Duodenal mucosa (tissue), 2 donors: Measurements from ENCODE around the gene MVK.

Experiments
- H3K27ac ChIP-seq: one replicate; pipeline ENCODE4 v1.7.0; 2013; ENCODE audit warnings: low read depth, low read length
- H3K27me3 ChIP-seq, 2 donors: one replicate each; pipeline ENCODE4 v1.7.0; 2013; ENCODE audit warnings: low read length in 2 of 2, control low read depth in 1 of 2; ENCODE audit not compliant: insufficient read depth in 2 of 2, control insufficient read depth in 1 of 2
- H3K36me3 ChIP-seq, 2 donors: one replicate each; pipeline ENCODE4 v1.7.0; 2013; ENCODE audit warnings: low read length in 2 of 2, control low read depth in 1 of 2; ENCODE audit not compliant: insufficient read depth in 2 of 2, control insufficient read depth in 1 of 2
- H3K4me1 ChIP-seq, 2 donors: one replicate each; pipeline ENCODE4 v1.7.0; 2013; ENCODE audit warnings: low read length in 2 of 2, control low read depth in 1 of 2; ENCODE audit not compliant: insufficient read depth in 2 of 2, control insufficient read depth in 1 of 2
- H3K4me3 ChIP-seq, 2 donors: one replicate each; pipeline ENCODE4 v1.7.0; 2013; ENCODE audit warnings: low read length in 2 of 2, low read depth in 1 of 2
- H3K9ac ChIP-seq, 2 donors: one replicate each; pipeline ENCODE4 v1.7.0; 2013; ENCODE audit warnings: low read length in 2 of 2, low read depth in 1 of 2
- H3K9me3 ChIP-seq, 2 donors: one replicate each; pipeline ENCODE4 v1.7.0; 2013; ENCODE audit warnings: low read length in 2 of 2, control low read depth in 1 of 2; ENCODE audit not compliant: control insufficient read depth in 1 of 2

MVK gene

DNA sequence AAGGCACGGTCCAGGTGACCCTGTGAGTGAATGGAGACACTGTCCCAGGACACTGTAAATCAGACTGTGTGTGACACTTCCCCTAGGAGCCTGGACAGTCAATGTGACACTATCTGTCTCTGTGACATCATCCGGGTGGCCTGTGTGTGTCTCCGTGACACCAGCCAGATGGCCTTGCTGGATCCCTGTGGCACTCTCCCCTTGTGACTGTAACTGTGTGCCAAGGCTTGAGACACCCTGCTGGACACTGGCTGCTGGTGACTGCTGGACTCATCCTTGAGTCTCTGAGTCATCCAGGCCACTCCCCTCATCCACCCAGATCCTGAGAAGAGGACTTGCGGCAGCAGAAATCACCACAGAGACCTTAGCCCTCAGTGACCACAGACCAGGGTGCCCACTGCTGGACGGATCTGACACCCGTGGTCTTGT, 51.6 kb downstream of the MVK start:
- H3K27ac ChIP-seq: no peak overlapping the region
- H3K27me3 ChIP-seq: peaks cover 5 to 17% of the 10 kb centered on the region in 2 donors
- H3K9me3 ChIP-seq: no peaks in the 10 kb centered on the region
- no peaks in the 10 kb centered on the region for H3K4me1 ChIP-seq
- H3K36me3 ChIP-seq: no peaks in the 10 kb centered on the region
- no peak overlapping the region for H3K9ac ChIP-seq
- H3K4me3 ChIP-seq: no peak overlapping the region

DNA sequence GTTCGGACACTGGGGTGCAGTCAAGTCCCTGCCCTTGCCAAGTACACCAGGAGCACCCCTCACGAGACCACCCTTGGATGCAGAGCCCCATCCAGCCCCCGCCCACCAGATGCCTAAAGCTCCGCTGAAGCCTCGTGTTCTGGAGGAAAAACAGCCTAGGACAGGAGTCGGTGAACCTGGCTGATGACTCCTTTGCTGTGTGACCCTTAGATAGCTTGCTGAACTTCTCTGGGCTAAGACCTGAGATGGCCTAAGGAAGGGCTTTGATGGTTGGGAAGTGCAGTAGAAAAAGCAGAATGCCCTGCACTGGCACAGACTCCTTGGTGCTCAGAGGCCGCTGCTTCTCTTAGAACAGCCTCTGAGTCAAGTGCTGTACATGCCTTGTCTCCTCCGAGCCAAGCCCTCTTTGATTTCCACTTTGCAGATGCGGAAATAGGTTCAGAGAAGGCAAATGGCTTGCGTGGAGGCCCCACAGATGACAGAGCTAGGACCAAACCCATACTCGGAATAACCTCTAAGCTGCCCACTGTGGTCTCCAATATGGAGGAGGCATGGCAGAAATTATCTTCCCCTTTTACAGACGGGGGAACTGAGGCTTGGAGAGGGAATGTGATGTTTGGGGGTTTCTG, 52.3 kb downstream of the MVK start:
- Histone ChIP-seq H3K9me3 (no peaks in the 10 kb centered on the region), H3K9ac (no peak overlapping the region), H3K27me3 (peaks cover 4 to 18% of the 10 kb centered on the region in 2 donors), H3K36me3 (no peaks in the 10 kb centered on the region), H3K4me3 (no peak overlapping the region), H3K27ac (no peak overlapping the region), H3K4me1 (no peaks in the 10 kb centered on the region)

DNA sequence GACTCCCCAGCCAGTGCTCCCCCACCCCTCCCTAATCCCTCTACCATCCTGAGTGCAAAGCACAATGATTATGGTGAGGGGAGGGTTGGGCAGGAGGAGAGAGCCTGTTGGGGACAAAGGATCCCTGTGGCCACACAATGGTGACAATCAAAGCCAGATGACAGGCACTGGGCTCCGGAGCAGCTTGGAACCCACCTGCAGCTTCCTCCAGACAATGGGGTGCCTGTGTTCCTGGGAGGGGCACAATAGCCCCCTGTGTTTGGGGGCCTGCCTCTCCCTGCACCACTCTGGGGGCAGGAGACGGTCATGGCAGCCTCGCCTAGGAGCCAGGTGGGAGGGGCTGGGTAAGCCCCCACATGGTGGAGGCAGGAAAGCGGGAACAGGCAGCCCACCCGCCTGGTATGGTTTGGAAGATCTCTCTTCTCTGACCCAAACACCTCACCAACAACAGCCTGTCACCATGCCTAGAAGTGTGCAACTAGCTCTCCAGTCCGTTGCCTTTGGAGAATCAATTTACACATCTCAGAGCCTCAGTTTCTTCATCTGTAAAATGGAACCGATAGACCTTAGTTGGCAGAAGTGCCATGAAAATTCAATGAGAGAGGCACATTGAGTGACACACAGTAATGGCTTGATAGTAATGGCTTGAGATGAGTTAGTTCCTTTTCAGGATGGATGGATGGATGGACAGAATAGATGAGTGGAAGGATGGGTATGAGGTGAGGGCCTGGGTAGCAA, 53.0 kb downstream of the MVK start:
- Histone ChIP-seq H3K4me1 (no peaks in the 10 kb centered on the region), H3K4me3 (no peak overlapping the region), H3K27me3 (peaks cover 0 to 18% of the 10 kb centered on the region in 2 donors), H3K27ac (no peak overlapping the region), H3K9ac (no peak overlapping the region), H3K36me3 (no peaks in the 10 kb centered on the region), H3K9me3 (no peaks in the 10 kb centered on the region)

DNA sequence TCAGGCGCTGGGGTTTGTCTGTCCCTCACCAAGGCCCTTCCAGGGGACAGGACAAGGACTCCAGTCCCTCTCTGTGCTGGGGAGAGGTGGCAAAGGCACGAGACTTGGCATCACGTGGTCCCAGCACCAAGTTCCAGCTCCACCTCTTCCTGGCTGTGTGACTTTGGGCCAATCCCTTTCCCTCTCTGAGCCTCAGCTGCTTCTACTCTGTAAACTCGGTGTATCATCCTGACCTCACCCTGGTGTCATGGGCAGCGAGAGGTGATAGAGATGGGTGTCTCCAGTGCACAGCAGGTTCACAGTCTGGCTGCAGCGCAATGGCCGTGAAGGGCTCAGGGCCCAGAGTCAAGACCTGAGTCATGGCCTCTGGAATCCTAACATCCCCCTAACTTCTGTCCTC, 54.0 kb downstream of the MVK start:
- Histone ChIP-seq H3K9me3 (no peaks in the 10 kb centered on the region), H3K9ac (no peak overlapping the region), H3K4me1 (no peaks in the 10 kb centered on the region), H3K27me3 (peaks cover 0 to 10% of the 10 kb centered on the region in 2 donors), H3K4me3 (no peak overlapping the region), H3K36me3 (no peaks in the 10 kb centered on the region), H3K27ac (no peak overlapping the region)

DNA sequence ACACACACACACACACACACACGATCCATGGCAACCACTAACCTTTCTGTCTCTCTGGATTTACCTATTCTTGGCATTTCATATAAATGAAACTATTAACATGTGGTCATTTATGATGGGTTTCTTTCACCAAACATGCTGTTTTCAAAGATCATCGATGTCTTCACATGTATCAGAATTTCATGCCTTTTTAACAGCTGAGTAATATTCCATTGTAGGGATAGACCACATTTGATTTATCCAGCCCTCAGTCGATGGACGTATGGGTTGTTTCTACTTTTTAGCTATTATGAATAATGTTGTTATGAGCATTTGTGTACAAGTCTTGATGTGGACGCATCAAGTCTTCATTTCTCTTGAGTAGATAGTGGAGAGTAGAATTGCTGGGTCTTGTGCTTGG, 56.5 kb downstream of the MVK start:
- H3K4me3 ChIP-seq: no peak overlapping the region
- no peak overlapping the region for H3K9ac ChIP-seq
- H3K27me3 ChIP-seq: peaks cover 0 to 9% of the 10 kb centered on the region in 2 donors
- no peak overlapping the region for H3K27ac ChIP-seq
- no peaks in the 10 kb centered on the region for H3K4me1 ChIP-seq
- H3K9me3 ChIP-seq: no peaks in the 10 kb centered on the region
- no peaks in the 10 kb centered on the region for H3K36me3 ChIP-seq

DNA sequence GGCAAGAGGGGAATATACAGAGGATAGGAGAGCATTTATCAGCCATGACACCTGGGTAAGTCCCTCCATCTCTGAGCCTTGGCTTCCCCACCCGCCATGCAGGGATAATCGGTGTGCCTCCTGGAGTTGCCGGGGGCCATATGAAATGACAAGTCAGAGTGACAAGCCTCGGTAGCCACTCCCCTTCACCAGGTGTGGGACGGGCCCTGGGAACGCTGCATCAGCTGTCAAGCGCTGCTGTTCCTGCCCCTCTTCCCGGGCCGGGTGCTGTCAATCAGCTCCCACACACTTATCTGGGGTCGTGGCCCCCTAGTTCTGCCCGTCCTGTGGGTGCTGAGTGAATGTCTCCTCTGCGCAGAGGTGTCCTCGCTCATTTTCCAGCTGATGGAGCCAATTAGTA, 57.2 kb downstream of the MVK start:
- Histone ChIP-seq H3K4me1 (no peaks in the 10 kb centered on the region), H3K9ac (no peak overlapping the region), H3K9me3 (no peaks in the 10 kb centered on the region), H3K27ac (no peak overlapping the region), H3K4me3 (no peak overlapping the region), H3K27me3 (peaks cover 0 to 7% of the 10 kb centered on the region in 2 donors), H3K36me3 (no peaks in the 10 kb centered on the region)

DNA sequence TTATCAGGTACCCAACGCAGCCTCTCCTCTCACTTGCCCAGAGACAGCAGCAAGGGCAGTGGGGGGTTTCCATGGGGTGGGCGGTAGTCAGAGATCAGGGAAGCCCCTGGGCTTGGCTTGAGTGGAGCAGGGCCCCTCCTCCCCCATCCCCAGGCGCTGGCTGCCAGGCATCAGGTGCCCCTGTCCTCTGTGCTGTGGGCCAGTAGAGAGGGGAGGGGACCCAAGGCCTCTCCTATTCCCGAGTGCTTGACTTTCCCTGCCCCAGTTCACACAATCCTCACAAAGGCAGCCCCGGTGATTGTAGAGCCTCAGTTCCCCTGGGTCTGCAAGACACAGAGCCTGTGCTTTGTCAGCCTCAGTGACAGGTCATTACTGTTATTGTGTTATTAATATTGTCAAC, 57.7 kb downstream of the MVK start:
- no peaks in the 10 kb centered on the region for H3K9me3 ChIP-seq
- no peak overlapping the region for H3K9ac ChIP-seq
- H3K27me3 ChIP-seq: peaks cover 0 to 6% of the 10 kb centered on the region in 2 donors
- H3K4me3 ChIP-seq: no peak overlapping the region
- H3K36me3 ChIP-seq: no peaks in the 10 kb centered on the region
- H3K4me1 ChIP-seq: no peaks in the 10 kb centered on the region
- no peak overlapping the region for H3K27ac ChIP-seq

DNA sequence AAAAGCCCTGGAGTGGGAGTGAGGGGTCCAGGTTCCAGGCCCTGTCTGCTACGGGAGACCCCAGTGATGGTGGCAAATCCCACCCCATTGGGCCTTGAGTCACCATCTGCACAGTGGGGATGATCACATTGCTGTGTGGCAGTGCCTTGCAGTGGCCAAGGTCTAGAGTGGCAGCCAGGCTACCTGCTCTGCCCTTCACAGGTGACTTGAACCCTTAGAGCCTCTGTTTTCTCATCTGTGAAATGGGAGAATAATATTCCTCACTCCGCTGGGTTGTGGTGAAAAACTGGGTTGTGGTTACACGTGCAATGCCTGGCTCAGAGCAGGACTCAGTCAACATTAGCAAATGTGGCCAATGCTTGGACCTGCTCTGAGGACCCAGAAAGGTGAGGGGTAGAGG, 58.2 kb downstream of the MVK start:
- Histone ChIP-seq H3K4me3 (no peak overlapping the region), H3K27me3 (peaks cover 0 to 6% of the 10 kb centered on the region in 2 donors), H3K27ac (no peak overlapping the region), H3K9ac (no peak overlapping the region), H3K4me1 (no peaks in the 10 kb centered on the region), H3K9me3 (no peaks in the 10 kb centered on the region), H3K36me3 (no peaks in the 10 kb centered on the region)

DNA sequence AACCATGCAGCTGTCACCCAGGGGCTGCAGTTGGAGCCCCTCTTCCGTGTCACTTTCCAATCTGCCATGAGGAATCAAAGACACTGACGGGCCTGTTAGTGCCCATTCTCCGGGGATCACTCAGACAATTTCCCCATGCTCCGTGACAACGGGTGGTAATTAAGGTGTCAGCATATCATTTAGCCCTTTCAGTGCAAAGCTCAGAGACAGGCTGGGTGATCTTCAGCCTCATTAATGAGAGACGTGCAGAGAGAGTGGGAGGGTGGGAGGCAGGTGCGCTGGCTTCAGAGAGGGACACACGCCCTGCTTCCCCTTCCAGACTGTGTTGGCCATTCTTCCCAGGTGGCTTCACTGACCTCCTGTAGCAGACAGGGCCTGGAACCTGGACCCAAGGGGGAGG, 58.7 kb downstream of the MVK start:
- H3K27me3 ChIP-seq: peaks cover 0 to 6% of the 10 kb centered on the region in 2 donors
- no peaks in the 10 kb centered on the region for H3K36me3 ChIP-seq
- no peak overlapping the region for H3K4me3 ChIP-seq
- no peak overlapping the region for H3K27ac ChIP-seq
- no peaks in the 10 kb centered on the region for H3K9me3 ChIP-seq
- no peaks in the 10 kb centered on the region for H3K4me1 ChIP-seq
- H3K9ac ChIP-seq: no peak overlapping the region

DNA sequence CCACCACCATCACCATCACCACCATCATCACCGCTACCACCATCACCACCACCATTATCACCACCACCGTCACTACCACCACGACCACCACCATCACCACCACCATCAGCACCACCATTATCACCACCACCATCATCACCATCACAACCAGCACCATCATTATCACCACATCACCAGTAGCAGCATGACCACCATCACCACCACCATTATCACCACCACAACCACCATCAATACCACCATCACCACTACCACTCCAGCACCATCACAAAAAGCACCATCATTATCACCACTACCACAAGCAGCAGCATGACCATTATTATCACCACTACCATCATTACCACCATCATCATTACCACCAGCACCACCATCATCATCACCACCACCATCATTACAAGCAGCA, 62.1 kb downstream of the MVK start:
- H3K4me1 ChIP-seq: no peaks in the 10 kb centered on the region
- H3K27me3 ChIP-seq: no peaks in the 10 kb centered on the region

More for the DNA sequence above, 62.1 kb downstream of the MVK start:
- no peak overlapping the region for H3K27ac ChIP-seq
- H3K4me3 ChIP-seq: no peak overlapping the region
- no peaks in the 10 kb centered on the region for H3K36me3 ChIP-seq
- no peaks in the 10 kb centered on the region for H3K9me3 ChIP-seq
- no peak overlapping the region for H3K9ac ChIP-seq
